GM21381 (cell line): ENCODE results near the gene PARD3.
"Not testable (repeated sequence)": the region's sequence is repeated elsewhere in the genome, so short reads cannot be mapped to it uniquely, and the experiment has no call there.

Experiments used
- ATAC-seq: cut with Tn5 transposase; IDR thresholded peaks from one replicate; pipeline ENCODE4 v1.9.1; 2021; ENCODE audit warnings: mild to moderate bottlenecking, moderate library complexity; ENCODE audit not compliant: unreplicated experiment

Gene PARD3

GRCh38 chr10:34654211-34654610, 160.9 kb downstream of the PARD3 start:
- no peak for ATAC-seq

- no peak for ATAC-seq
Measured at GRCh38 chr10:34653530-34653929, 161.6 kb downstream of the PARD3 start.

GRCh38 chr10:34651416-34652195, 163.5 kb downstream of the PARD3 start:
- ATAC-seq: no peak

- no peak for ATAC-seq
Measured at GRCh38 chr10:34650156-34650555, 164.9 kb downstream of the PARD3 start.

- ATAC-seq: no peak
Measured at GRCh38 chr10:34649385-34649784, 165.7 kb downstream of the PARD3 start.

GRCh38 chr10:34648919-34649318, 166.2 kb downstream of the PARD3 start:
- no peak for ATAC-seq

- ATAC-seq: no peak
Measured at GRCh38 chr10:34647875-34648865, 166.9 kb downstream of the PARD3 start.

- no peak for ATAC-seq
Measured at GRCh38 chr10:34647160-34647559, 167.9 kb downstream of the PARD3 start.

- ATAC-seq: no peak
Measured at GRCh38 chr10:34646331-34646730, 168.8 kb downstream of the PARD3 start.

GRCh38 chr10:34644815-34645214, 170.3 kb downstream of the PARD3 start:
- not testable (repeated sequence) for ATAC-seq

GRCh38 chr10:34644224-34644623, 170.9 kb downstream of the PARD3 start:
- ATAC-seq: no peak

GRCh38 chr10:34643620-34644019, 171.5 kb downstream of the PARD3 start:
- ATAC-seq: no peak

GRCh38 chr10:34641913-34642558, 173.1 kb downstream of the PARD3 start:
- no peak for ATAC-seq

- ATAC-seq: no peak
Measured at GRCh38 chr10:34641147-34641912, 173.8 kb downstream of the PARD3 start.

- no peak for ATAC-seq
Measured at GRCh38 chr10:34638406-34639054, 176.6 kb downstream of the PARD3 start.

- ATAC-seq: no peak
Measured at GRCh38 chr10:34637418-34637911, 177.6 kb downstream of the PARD3 start.

- no peak for ATAC-seq
Measured at GRCh38 chr10:34635111-34635510, 180.0 kb downstream of the PARD3 start.

- no peak for ATAC-seq
Measured at GRCh38 chr10:34633374-34633773, 181.7 kb downstream of the PARD3 start.

GRCh38 chr10:34629084-34629483, 186.0 kb downstream of the PARD3 start:
- no peak for ATAC-seq
